ENCODE results near the gene TUT4.

GRCh38 chr1:52444463-52444862 lies 108.4 kb downstream of the TUT4 start:
- TF ChIP-seq USF1 (IDR thresholded peaks at IDR 0.05) (no peak), NFIC (IDR thresholded peaks at IDR 0.05) (no peak), FOXM1 (IDR thresholded peaks at IDR 0.05; ENCODE audit: borderline replicate concordance, low read depth) (no peak), ZBTB7A (IDR thresholded peaks at IDR 0.05; ENCODE audit: low read depth) (no peak), RAD21 (IDR thresholded peaks at IDR 0.05; ENCODE audit: low read depth) (no peak), MAX (IDR thresholded peaks at IDR 0.05) (no peak), CREB1 (IDR thresholded peaks at IDR 0.05; ENCODE audit: low read depth) (no peak), TCF12 (IDR thresholded peaks at IDR 0.05; ENCODE audit: low read depth) (no peak), TEAD4 (IDR thresholded peaks at IDR 0.05) (no peak)
